ENCODE results near the gene ZNF555.
"Not testable (repeated sequence)": the region's sequence is repeated elsewhere in the genome, so short reads cannot be mapped to it uniquely, and the experiment has no call there.

GRCh38 chr19:2890531-2890930 is 49.3 kb downstream of the ZNF555 start:
- not testable (repeated sequence) for TF ChIP-seq EP300, POLR2A (IDR thresholded peaks at IDR 0.05)

Measured in upper lobe of left lung (tissue), 4 donors.